ENCODE measurements around the gene ZNF496. TPM values are rescaled to one million over a fixed set of nuclear protein-coding genes. Genes with fewer than 3 reads are reported as not detected.

Gene ZNF496
- total and polyA plus RNA-seq, 2 donors (not counting 1 experiment from before 2014, with no cell fraction given), result 10.0 to 20.0 TPM

DNA sequence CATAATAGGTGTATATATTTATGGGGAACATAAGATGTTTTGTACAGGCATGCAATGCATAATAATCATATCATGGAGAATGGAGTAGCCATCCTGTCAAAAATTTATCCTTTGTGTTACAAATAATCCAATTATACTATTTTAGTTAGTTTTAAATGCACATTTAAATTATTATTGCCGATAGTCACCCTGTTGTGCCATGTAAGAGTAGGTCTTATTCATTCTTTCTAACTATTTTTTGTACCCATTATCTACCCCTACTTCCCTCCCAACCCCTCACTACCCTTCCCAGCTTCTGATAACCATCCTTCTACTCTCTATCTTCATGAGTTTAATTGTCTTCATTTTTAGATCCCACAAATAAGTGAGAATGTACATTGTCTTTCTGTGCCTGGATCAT lies 84.1 kb downstream of the ZNF496 start:
- Histone ChIP-seq H4K20me1 (ENCODE audit: control insufficient read depth, extremely low read depth, insufficient read depth, low read length) (no peaks in the 10 kb centered on the region), H3K4me1 (ENCODE audit: control insufficient read depth, extremely low read depth, insufficient read depth, low read length) (no peaks in the 10 kb centered on the region), H2AFZ (ENCODE audit: low read length) (no peak overlapping the region), H3K4me3 (replicated peaks in 1 of 4; ENCODE audit: control extremely low read depth in 1 of 4, insufficient read depth in 1 of 4, low read depth in 3 of 4, low read length in 4 of 4) (no peak overlapping the region), H3K9me3 (ENCODE audit: control insufficient read depth, insufficient read depth, low read depth, low read length) (no peaks in the 10 kb centered on the region), H3K79me2 (ENCODE audit: control insufficient read depth, insufficient read depth, low read length) (no peaks in the 10 kb centered on the region), H3K27me3 (ENCODE audit: control insufficient read depth, insufficient read depth, low read length) (no peaks in the 10 kb centered on the region), H3K27ac (ENCODE audit: insufficient read depth, low read length) (no peak overlapping the region), H3K9ac (ENCODE audit: insufficient read depth, low read length) (no peak overlapping the region), H3K4me2 (ENCODE audit: extremely low read depth, insufficient read depth, low read length) (no peak overlapping the region), H3K36me3 (ENCODE audit: control insufficient read depth, insufficient read depth, low read length) (no peaks in the 10 kb centered on the region)
- TF ChIP-seq CTCF (conservative IDR thresholded peaks at IDR 0.05 in 1 of 2, IDR thresholded peaks at IDR 0.05 in 1 of 2; ENCODE audit: low read depth in 1 of 2, low read length in 2 of 2), result no peak
- no peak for TF ChIP-seq EZH2 (IDR thresholded peaks at IDR 0.05; ENCODE audit: low read length, missing control alignments)
- DNase-seq (ENCODE audit: low read depth in 2 of 2), result no peak

Other genes starting within 250 kb of the ZNF496 start
- gene ZNF669, start 227.5 kb downstream of the ZNF496 start, total RNA-seq, result 10.2 and 11.6 TPM in 2 replicates
- 7.0 and 7.2 TPM in 2 replicates for gene ZNF669, start 227.5 kb downstream of the ZNF496 start, polyA plus RNA-seq
- 25.6 and 54.2 TPM in 2 replicates for gene ZNF124, start 159.8 kb downstream of the ZNF496 start, total RNA-seq
- gene ZNF124, start 159.8 kb downstream of the ZNF496 start, polyA plus RNA-seq, result 2.9 and 4.5 TPM in 2 replicates
- gene VN1R5, start 75.8 kb downstream of the ZNF496 start, total RNA-seq, result not detected in 2 replicates
- gene VN1R5, start 75.8 kb downstream of the ZNF496 start, polyA plus RNA-seq, result not detected in 2 replicates
- under 0.01 TPM in 1 of 2 replicates, not detected in the other for gene NLRP3, start 84.3 kb upstream of the ZNF496 start, total RNA-seq
- 0.07 and 0.08 TPM in 2 replicates for gene NLRP3, start 84.3 kb upstream of the ZNF496 start, polyA plus RNA-seq
- gene OR2B11, start 126.2 kb upstream of the ZNF496 start, total RNA-seq, result not detected in 2 replicates
- gene OR2B11, start 126.2 kb upstream of the ZNF496 start, polyA plus RNA-seq, result not detected in 2 replicates
- not detected in 2 replicates for gene OR2C3, start 204.6 kb upstream of the ZNF496 start, total RNA-seq
- gene OR2C3, start 204.6 kb upstream of the ZNF496 start, polyA plus RNA-seq, result not detected in 2 replicates
- gene GCSAML, start 217.3 kb upstream of the ZNF496 start, total RNA-seq, result not detected in 2 replicates
- not detected in 2 replicates for gene GCSAML, start 217.3 kb upstream of the ZNF496 start, polyA plus RNA-seq

Data from fibroblast of lung (primary cell).